SK-N-MC (cell line): Measurements from ENCODE around the gene SIGLEC11.

Source experiments
- FOXP2 ChIP-seq: optimal IDR thresholded peaks from 2 replicates; pipeline ENCODE3; 2011; ENCODE audit warnings: mild to moderate bottlenecking, moderate library complexity; ENCODE audit not compliant: insufficient read depth; ENCODE audit errors: extremely low read length, control extremely low read depth
- POLR2AphosphoS5 ChIP-seq: IDR thresholded peaks from 2 replicates; pipeline ENCODE4 v1.6.1; 2012; ENCODE audit warnings: mild to moderate bottlenecking, low read depth, low read length, borderline replicate concordance

GRCh38 chr19:49932731-49933131 is 28.2 kb downstream of the SIGLEC11 start:
- TF ChIP-seq FOXP2, result no peak
- TF ChIP-seq POLR2AphosphoS5, result no peak
